GM19395 (cell line): ENCODE results near the gene STXBP1.

Experiments
- ATAC-seq: cut with Tn5 transposase; IDR thresholded peaks from one replicate; pipeline ENCODE4 v1.9.1; 2021; ENCODE audit warnings: mild to moderate bottlenecking, moderate library complexity; ENCODE audit not compliant: unreplicated experiment

Gene STXBP1

GRCh38 chr9:127712371-127712770 is 100.3 kb downstream of the STXBP1 start:
- no peak for ATAC-seq

GRCh38 chr9:127712867-127713266 is 100.8 kb downstream of the STXBP1 start:
- no peak for ATAC-seq

GRCh38 chr9:127714020-127714750 is 102.1 kb downstream of the STXBP1 start:
- no peak for ATAC-seq

GRCh38 chr9:127714951-127715469 is 102.9 kb downstream of the STXBP1 start:
- ATAC-seq = no peak

GRCh38 chr9:127715470-127716337 is 103.6 kb downstream of the STXBP1 start, which contains the start of the genes PTRH1 and TTC16:
Gene PTRH1, minus strand, starts transcription at chr9:127715663. Its CDS starts 24 bp downstream, at chr9:127715639.
Gene TTC16, plus strand, starts transcription at chr9:127716079. Its CDS starts 67 bp downstream, at chr9:127716146.
- peak; percentile 94 for ATAC-seq

GRCh38 chr9:127716412-127716811 is 104.3 kb downstream of the STXBP1 start:
- ATAC-seq = no peak

GRCh38 chr9:127717766-127718165 is 105.7 kb downstream of the STXBP1 start:
- ATAC-seq = no peak

GRCh38 chr9:127720031-127720864 is 108.2 kb downstream of the STXBP1 start:
- ATAC-seq = no peak

GRCh38 chr9:127720865-127721227 is 108.8 kb downstream of the STXBP1 start:
- no peak for ATAC-seq

- ATAC-seq = no peak
These were observed 109.3 kb downstream of the STXBP1 start for GRCh38 chr9:127721391-127721821.

- ATAC-seq = no peak
These were observed 110.1 kb downstream of the STXBP1 start for GRCh38 chr9:127722055-127722745.

- ATAC-seq = no peak
These were observed 110.9 kb downstream of the STXBP1 start for GRCh38 chr9:127723013-127723412.

- no peak for ATAC-seq
These were observed 111.4 kb downstream of the STXBP1 start for GRCh38 chr9:127723444-127723843.

GRCh38 chr9:127724012-127724411 is 111.9 kb downstream of the STXBP1 start:
- ATAC-seq = no peak

GRCh38 chr9:127726871-127727270 is 114.8 kb downstream of the STXBP1 start:
- ATAC-seq = no peak

GRCh38 chr9:127728808-127729207 is 116.7 kb downstream of the STXBP1 start:
- ATAC-seq = no peak

- no peak for ATAC-seq
These were observed 117.6 kb downstream of the STXBP1 start for GRCh38 chr9:127729522-127730256.

GRCh38 chr9:127730262-127730661 is 118.2 kb downstream of the STXBP1 start:
- ATAC-seq = no peak

GRCh38 chr9:127730799-127731410 is 118.8 kb downstream of the STXBP1 start:
- no peak for ATAC-seq
